HepG2 (cell line): ENCODE results near the gene FAM174C. TPM values are rescaled to one million over a fixed set of nuclear protein-coding genes. Genes with fewer than 3 reads are reported as not detected.
A peak's percentile ranks its signal among the peaks of the same experiment; 100 is the strongest.

Experiments used
- AGO1 ChIP-seq: fragments of 200-400 bp; formaldehyde crosslinking; IDR thresholded peaks from 2 replicates; pipeline ENCODE4 v1.6.1; 2017; ENCODE audit warnings: mild to moderate bottlenecking, low read depth, low read length, moderate library complexity; ENCODE audit not compliant: poor library complexity, severe bottlenecking
- ARHGAP35 ChIP-seq: sonication (generic); formaldehyde crosslinking; IDR thresholded peaks from 2 replicates; pipeline ENCODE4 v1.9.0; 2022; ENCODE audit warnings: mild to moderate bottlenecking, inconsistent platforms, moderate library complexity, missing genetic modification reagents, borderline replicate concordance
- ARID5B ChIP-seq: IDR thresholded peaks from 2 replicates; pipeline ENCODE4 v1.4.0; 2020; ENCODE audit warnings: mild to moderate bottlenecking, missing genetic modification reagents
- HDAC6 ChIP-seq: fragments of 200-600 bp; sonication (generic); IDR thresholded peaks from 2 replicates; pipeline ENCODE4 v1.7.0; 2017; ENCODE audit warnings: mild to moderate bottlenecking, antibody characterized with exemption, low read length, low read depth
- HES4 ChIP-seq: sonication (generic); formaldehyde crosslinking; IDR thresholded peaks from 2 replicates; pipeline ENCODE4 v1.9.0; 2021; ENCODE audit warnings: mild to moderate bottlenecking, missing genetic modification reagents, borderline replicate concordance
- KDM6A ChIP-seq: IDR thresholded peaks from 2 replicates; pipeline ENCODE4 v1.6.1; 2016; ENCODE audit warnings: low read depth
- NR0B2 ChIP-seq: sonication (generic); formaldehyde crosslinking; IDR thresholded peaks from 2 replicates; pipeline ENCODE4 v1.4.0; 2020; ENCODE audit warnings: mild to moderate bottlenecking, missing genetic modification reagents
- PBX2 ChIP-seq: IDR thresholded peaks from 2 replicates; pipeline ENCODE4 v1.6.1; 2016; ENCODE audit warnings: control low read depth
- RORA ChIP-seq: sonication (generic); formaldehyde crosslinking; IDR thresholded peaks from 2 replicates; pipeline ENCODE4 v1.5.0; 2020; ENCODE audit warnings: mild to moderate bottlenecking, missing genetic modification reagents, moderate library complexity
- SKI ChIP-seq: fragments of 450-650 bp; IDR thresholded peaks from one replicate; pipeline ENCODE4 v1.6.1; 2018; ENCODE audit warnings: mild to moderate bottlenecking; ENCODE audit not compliant: partially characterized antibody
- THAP9 ChIP-seq: sonication (generic); formaldehyde crosslinking; IDR thresholded peaks from 2 replicates; pipeline ENCODE4; 2020; ENCODE audit warnings: missing genetic modification reagents, mild to moderate bottlenecking, borderline replicate concordance
- ZBTB10 ChIP-seq: sonication (generic); formaldehyde crosslinking; IDR thresholded peaks from 2 replicates; pipeline ENCODE4 v1.4.0; 2020; ENCODE audit warnings: missing genetic modification reagents, borderline replicate concordance
- ZNF468 ChIP-seq: sonication (generic); formaldehyde crosslinking; IDR thresholded peaks from 2 replicates; pipeline ENCODE4 v1.8.0; 2022; ENCODE audit warnings: mild to moderate bottlenecking, moderate library complexity, missing genetic modification reagents
- ZNF597 ChIP-seq: sonication (generic); formaldehyde crosslinking; IDR thresholded peaks from 2 replicates; pipeline ENCODE4 v1.5.0; 2020; ENCODE audit warnings: missing genetic modification reagents
- ZNF724P ChIP-seq: sonication (generic); formaldehyde crosslinking; IDR thresholded peaks from 2 replicates; pipeline ENCODE4 v1.8.0; 2022; ENCODE audit warnings: missing genetic modification reagents, borderline replicate concordance
- polyA plus RNA-seq, 8 experiments: library from polyadenylated mRNA; depleted of rRNA in 3 of 8; stranded (reverse) in 7 of 8; unstranded in 1 of 8; fragments of >200 nt; fragmentation: Illumina TruSeq in 4 of 8; extraction: Trizol in 4 of 8; gene quantifications; 2 replicates each; pipeline versions ENCODE4 v1.2.1 to v1.2.3, GENCODE V29; 2011 to 2016; ENCODE audit warnings: low read depth in 4 of 8, missing spikeins in 1 of 8, mixed read lengths in 1 of 8; ENCODE audit not compliant: insufficient read depth in 1 of 8
- total RNA-seq, 5 experiments: library from RNA; depleted of rRNA; stranded (reverse); fragments of >200 nt; fragmentation: Illumina TruSeq; extraction: Trizol; gene quantifications; 2 replicates each; pipeline ENCODE4 v1.2.3, GENCODE V29; 2016; ENCODE audit warnings: low read depth in 1 of 5

Gene FAM174C
- total and polyA plus RNA-seq, 2 of the 13 experiments (the other 11 are each of a cell fraction or from before 2014, with no cell fraction given), result 19.5 to 31.3 TPM

- TF ChIP-seq THAP9 (no peak), ARHGAP35 (CRISPR knock-in tag) (no peak), HDAC6 (no peak), ARID5B (CRISPR knock-in tag) (no peak), ZNF724P (no peak), NR0B2 (no peak), ZNF597 (CRISPR knock-in tag) (no peak), HES4 (no peak), RORA (CRISPR knock-in tag) (no peak), ZBTB10 (CRISPR knock-in tag) (peak; percentile 62; the same call in 1 of the 2 replicates), KDM6A (no peak), AGO1 (peak; percentile 41), SKI (no peak), PBX2 (CRISPR knock-in tag) (no peak), ZNF468 (no peak)
Observed at GRCh38 chr19:1286487-1287353, 11.4 kb downstream of the FAM174C start (continued).
